ENCODE results near the gene AHDC1.

Gene AHDC1

DNA sequence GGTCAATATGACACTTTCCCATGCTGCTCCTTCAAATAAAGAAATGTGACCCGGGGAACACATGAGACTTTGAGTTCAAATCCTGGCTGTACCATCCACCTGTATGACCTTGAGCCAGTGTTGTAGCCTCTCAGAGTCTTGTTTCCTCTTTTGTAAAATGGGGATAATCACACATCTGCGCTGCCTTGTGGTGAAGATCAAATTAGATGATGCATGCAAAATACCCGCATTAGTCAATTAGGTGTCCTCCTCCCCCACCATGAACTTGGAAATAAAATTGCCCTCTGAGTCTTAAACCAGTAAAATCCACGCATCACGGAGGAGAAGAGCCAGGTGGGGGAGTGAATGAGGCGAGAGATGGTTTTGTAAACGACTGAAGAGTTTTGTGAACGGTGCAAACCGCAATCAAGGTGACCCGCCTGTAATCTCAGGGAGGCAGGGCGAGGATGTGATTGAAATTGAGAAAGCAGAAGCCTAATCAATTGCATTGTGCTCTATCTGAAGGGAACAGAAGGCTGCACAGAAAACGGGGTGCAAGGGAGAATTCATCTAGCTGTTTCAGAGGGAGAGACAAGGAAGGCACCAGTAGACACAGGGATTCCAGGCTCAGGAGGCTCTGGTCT, 5.8 kb upstream of the AHDC1 start:
- no peak for DNase-seq (ENCODE audit: low read depth, low spot score)
- ChIA-PET CTCF (interaction anchor here (1.0 to 22.9 kb wide), 14 partner anchors 9 to 312 kb away, joined by 3 to 689 read pairs (median 46); partner anchors contain the start of genes GPR3 and IFI6), POLR2A (no interaction called here)
- no peak overlapping the region for H3K4me3 ChIP-seq (ENCODE audit: low read depth, low read length)
- TF ChIP-seq, protein P1, sequence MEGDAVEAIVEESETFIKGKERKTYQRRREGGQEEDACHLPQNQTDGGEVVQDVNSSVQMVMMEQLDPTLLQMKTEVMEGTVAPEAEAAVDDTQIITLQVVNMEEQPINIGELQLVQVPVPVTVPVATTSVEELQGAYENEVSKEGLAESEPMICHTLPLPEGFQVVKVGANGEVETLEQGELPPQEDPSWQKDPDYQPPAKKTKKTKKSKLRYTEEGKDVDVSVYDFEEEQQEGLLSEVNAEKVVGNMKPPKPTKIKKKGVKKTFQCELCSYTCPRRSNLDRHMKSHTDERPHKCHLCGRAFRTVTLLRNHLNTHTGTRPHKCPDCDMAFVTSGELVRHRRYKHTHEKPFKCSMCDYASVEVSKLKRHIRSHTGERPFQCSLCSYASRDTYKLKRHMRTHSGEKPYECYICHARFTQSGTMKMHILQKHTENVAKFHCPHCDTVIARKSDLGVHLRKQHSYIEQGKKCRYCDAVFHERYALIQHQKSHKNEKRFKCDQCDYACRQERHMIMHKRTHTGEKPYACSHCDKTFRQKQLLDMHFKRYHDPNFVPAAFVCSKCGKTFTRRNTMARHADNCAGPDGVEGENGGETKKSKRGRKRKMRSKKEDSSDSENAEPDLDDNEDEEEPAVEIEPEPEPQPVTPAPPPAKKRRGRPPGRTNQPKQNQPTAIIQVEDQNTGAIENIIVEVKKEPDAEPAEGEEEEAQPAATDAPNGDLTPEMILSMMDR (IDR thresholded peaks at IDR 0.05; ENCODE audit: insufficient read depth, low read length, missing control alignments), result no peak

- POLR2A ChIA-PET, result no interaction called here
- no peak for DNase-seq (ENCODE audit: low read depth, low spot score)
- CTCF ChIA-PET, result interaction anchor here (1.0 to 22.9 kb wide), 15 partner anchors 10 to 311 kb away, joined by 3 to 689 read pairs (median 13); partner anchors contain the start of genes GPR3, IFI6 and WASF2
Observed at GRCh38 chr1:27609210-27609555, 5.2 kb upstream of the AHDC1 start.

DNA sequence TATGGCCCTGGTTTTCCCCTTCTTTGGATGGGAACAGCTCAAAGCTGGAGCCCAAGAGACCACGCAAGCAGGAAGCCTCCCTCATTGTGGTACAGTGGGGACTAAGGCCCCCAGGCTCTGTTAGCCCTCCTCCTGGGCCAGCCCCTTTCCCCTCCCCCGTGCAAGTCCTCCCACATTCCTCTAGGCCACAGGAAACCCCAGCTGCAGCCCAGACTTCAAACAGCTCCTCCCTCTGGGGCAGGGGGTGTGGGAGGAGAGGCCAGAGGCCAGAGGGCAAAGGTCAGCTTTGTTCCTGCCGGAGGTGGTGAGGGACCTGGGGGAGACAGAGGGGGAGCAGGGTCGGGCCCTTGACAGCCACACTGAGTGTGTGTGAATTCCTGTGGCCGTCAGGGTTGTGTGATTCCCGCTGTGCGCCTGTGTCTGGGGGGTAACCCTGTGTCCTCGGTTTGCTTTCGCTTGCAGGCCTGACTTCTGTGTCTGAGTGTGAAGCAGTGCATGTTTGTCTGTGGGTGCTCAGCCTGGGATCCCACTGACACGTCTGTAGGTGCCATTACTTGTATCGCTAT, 3.4 kb upstream of the AHDC1 start:
- POLR2A ChIA-PET, result interaction anchor here (0.6 kb wide), 1 partner anchor 107 kb away, joined by 3 read pairs; no protein-coding TSS in a partner anchor
- TF ChIP-seq, protein P1 (IDR thresholded peaks at IDR 0.05; ENCODE audit: insufficient read depth, low read length, missing control alignments), result no peak
- CTCF ChIA-PET, result interaction anchor here (0.6 to 22.9 kb wide), 60 partner anchors 8 to 579 kb away, joined by 3 to 689 read pairs (median 5); partner anchors contain the start of genes GPR3, IFI6, MAP3K6 and WASF2
- DNase-seq (ENCODE audit: low read depth, low spot score), result no peak
- H3K4me3 ChIP-seq (ENCODE audit: low read depth, low read length), result no peak overlapping the region

More at GRCh38 chr1:27609210-27609555, 5.2 kb upstream of the AHDC1 start:
- H3K4me3 ChIP-seq (ENCODE audit: low read depth, low read length), result no peak overlapping the region
- TF ChIP-seq, protein P1 (IDR thresholded peaks at IDR 0.05; ENCODE audit: insufficient read depth, low read length, missing control alignments), result no peak

DNA sequence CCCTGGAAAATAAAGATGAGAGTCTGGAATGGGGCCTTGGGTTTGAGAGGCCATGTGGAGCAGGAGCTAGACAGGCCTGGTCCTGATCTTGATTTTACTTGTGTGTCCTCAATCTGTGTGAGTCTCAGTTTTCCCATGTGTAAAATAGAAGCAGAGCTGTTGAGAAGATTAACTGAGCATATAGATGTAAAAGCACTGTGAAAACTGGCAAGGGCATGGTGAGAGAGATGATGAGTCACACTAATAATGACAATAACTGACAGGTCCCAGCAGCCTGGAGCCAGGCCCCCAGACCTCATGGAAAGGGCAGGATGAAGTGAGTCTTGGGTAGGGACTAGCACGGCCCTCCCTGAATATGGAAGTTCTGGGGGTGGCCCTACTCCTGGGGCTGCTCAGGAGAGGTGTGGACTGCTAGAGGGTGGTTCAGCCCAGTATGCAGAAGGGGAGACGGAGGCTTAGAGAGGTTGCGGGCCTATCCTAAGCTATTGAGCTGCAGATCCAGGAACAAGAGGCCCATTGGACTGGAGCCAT, 2.8 kb upstream of the AHDC1 start:
- POLR2A ChIA-PET, result interaction anchor here (0.6 kb wide), 1 partner anchor 107 kb away, joined by 3 read pairs; no protein-coding TSS in a partner anchor
- TF ChIP-seq, protein P1 (IDR thresholded peaks at IDR 0.05; ENCODE audit: insufficient read depth, low read length, missing control alignments), result no peak
- CTCF ChIA-PET, result interaction anchor here (0.6 to 22.9 kb wide), 53 partner anchors 11 to 578 kb away, joined by 3 to 689 read pairs (median 5); partner anchors contain the start of genes GPR3, IFI6, MAP3K6 and WASF2
- no peak overlapping the region for H3K4me3 ChIP-seq (ENCODE audit: low read depth, low read length)
- DNase-seq (ENCODE audit: low read depth, low spot score), result no peak

DNA sequence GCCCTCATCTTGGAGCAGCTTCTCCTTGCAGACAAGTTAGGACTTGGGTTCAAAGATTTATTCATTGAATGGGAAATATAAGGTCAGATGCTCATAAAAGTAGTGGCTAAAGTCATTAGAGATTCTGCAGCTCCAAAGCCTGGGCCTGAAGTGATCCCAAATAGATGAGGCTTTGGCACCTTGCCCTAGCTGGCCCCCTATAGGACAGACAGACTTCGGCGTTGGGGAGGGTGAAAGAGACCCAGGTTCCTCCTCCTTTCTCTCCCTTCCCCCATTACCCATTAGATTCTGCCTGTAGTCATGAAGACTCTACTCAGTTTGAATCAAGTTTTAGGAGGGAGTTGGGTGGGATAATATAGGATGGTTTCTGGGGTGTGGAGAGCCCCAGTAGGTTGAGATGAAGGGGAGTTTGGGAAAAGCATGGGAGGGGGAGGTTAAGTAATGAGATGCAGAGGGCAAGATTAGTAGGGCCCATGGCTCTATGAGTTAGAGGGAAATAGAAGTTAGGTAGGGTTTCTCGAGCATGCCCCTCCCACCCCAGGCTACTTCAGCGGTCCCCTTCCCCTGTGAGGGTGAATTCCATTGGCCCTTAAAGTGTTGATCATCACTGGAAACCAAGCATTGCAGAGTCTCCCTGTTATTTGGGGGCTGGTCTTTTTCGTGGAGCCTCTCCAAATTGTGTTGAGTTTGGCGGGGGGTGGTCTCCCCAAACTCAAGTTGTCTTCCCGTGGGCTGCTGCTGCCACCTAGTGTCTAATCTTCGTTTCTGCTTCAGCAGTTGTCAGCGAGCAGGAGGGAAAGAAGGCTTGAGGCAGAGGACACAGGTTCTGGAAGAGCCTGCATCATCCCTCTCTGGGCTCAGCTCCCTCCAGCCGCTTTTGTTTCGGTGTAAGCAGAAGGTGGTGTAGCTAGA, 2.1 kb upstream of the AHDC1 start:
- TF ChIP-seq, protein P1 (IDR thresholded peaks at IDR 0.05; ENCODE audit: insufficient read depth, low read length, missing control alignments), result peak; percentile 84
- DNase-seq (ENCODE audit: low read depth, low spot score), result no peak
- no peak overlapping the region for H3K4me3 ChIP-seq (ENCODE audit: low read depth, low read length)
- CTCF ChIA-PET, result interaction anchor here (0.6 to 22.9 kb wide), 59 partner anchors 10 to 578 kb away, joined by 3 to 689 read pairs (median 5); partner anchors contain the start of genes GPR3, IFI6, MAP3K6 and WASF2
- POLR2A ChIA-PET, result no interaction called here
